ENCODE measurements around the gene MAGEB6.
"Not testable (repeated sequence)": the region's sequence is repeated elsewhere in the genome, so short reads cannot be mapped to it uniquely, and the experiment has no call there.

The MAGEB6 gene, protein sequence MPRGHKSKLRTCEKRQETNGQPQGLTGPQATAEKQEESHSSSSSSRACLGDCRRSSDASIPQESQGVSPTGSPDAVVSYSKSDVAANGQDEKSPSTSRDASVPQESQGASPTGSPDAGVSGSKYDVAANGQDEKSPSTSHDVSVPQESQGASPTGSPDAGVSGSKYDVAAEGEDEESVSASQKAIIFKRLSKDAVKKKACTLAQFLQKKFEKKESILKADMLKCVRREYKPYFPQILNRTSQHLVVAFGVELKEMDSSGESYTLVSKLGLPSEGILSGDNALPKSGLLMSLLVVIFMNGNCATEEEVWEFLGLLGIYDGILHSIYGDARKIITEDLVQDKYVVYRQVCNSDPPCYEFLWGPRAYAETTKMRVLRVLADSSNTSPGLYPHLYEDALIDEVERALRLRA

DNA sequence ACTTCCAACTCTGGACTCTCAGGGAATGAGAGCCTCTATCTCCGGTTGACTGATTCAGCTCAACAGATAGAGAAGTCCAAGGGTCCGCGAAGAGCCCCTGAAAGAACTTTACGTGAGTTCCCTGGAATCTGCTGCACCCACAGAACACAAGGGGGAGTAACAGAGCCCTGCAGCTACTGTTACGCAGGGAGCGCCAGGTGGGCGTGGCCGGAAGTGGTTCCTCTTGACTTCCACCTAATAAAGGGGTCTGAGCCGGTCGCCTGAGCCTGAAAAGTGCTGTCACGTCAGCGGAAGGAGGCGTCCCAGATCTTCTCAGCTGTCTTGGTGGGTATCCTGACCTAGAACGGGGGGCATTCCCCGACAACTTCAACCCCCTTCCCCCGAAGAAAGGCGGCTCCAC, at the start of gene MAGEB6:
Gene MAGEB6 (plus strand): TSS at position 237 of the 400 bp plus-strand sequence. CDS start 1,407 bp downstream, outside the sequence.
- Histone ChIP-seq H4K20me1 (ENCODE audit: insufficient read depth) (no peaks in the 10 kb centered on the region), H3K27me3 (ENCODE audit: insufficient read depth, low read depth) (no peaks in the 10 kb centered on the region), H3K79me2 (ENCODE audit: insufficient read depth, low read depth) (no peaks in the 10 kb centered on the region), H3K4me1 (ENCODE audit: low read depth, poor library complexity, severe bottlenecking) (no peaks in the 10 kb centered on the region), H3K9ac (no peak within 1 kb of the TSS), H3K27ac (no peak within 1 kb of the TSS), H2AFZ (ENCODE audit: low read depth) (no peak within 1 kb of the TSS), H3K4me3 (IDR thresholded peaks at IDR 0.05; ENCODE audit: insufficient read depth, low read depth, low read length) (no peak within 1 kb of the TSS), H3K4me2 (no peak within 1 kb of the TSS), H3K36me3 (ENCODE audit: insufficient read depth) (no peaks in the 10 kb centered on the region)
- TF ChIP-seq, protein P1, sequence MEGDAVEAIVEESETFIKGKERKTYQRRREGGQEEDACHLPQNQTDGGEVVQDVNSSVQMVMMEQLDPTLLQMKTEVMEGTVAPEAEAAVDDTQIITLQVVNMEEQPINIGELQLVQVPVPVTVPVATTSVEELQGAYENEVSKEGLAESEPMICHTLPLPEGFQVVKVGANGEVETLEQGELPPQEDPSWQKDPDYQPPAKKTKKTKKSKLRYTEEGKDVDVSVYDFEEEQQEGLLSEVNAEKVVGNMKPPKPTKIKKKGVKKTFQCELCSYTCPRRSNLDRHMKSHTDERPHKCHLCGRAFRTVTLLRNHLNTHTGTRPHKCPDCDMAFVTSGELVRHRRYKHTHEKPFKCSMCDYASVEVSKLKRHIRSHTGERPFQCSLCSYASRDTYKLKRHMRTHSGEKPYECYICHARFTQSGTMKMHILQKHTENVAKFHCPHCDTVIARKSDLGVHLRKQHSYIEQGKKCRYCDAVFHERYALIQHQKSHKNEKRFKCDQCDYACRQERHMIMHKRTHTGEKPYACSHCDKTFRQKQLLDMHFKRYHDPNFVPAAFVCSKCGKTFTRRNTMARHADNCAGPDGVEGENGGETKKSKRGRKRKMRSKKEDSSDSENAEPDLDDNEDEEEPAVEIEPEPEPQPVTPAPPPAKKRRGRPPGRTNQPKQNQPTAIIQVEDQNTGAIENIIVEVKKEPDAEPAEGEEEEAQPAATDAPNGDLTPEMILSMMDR (conservative IDR thresholded peaks at IDR 0.05; ENCODE audit: low read depth, low read length): no peak

DNA sequence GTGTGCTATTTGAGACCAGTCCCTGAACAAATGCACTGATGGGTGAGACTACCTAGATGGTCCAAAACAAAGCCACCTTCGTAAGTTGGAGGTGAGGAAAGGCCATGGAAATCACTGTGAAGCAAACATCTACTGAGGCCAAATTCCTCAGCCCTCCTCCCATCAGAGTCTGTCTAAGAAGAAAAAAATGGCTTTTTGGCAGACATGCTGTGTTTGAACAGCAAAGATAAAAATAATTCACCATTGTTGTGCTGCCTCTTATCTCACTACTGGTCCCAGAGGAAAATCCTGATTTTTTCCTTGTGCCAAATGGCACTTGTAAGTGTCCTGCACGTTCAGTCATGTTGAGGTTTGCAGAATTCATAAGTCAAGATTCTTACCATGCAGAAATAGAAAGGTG, 46.2 kb upstream of the MAGEB6 start:
- TF ChIP-seq, protein P1 (conservative IDR thresholded peaks at IDR 0.05; ENCODE audit: low read depth, low read length): no peak
- H3K36me3 ChIP-seq (ENCODE audit: insufficient read depth): no peaks in the 10 kb centered on the region
- H3K4me3 ChIP-seq (IDR thresholded peaks at IDR 0.05; ENCODE audit: insufficient read depth, low read depth, low read length): no peak overlapping the region
- no peak overlapping the region for H3K9ac ChIP-seq
- no peak overlapping the region for H3K4me2 ChIP-seq
- H3K79me2 ChIP-seq (ENCODE audit: insufficient read depth, low read depth): no peaks in the 10 kb centered on the region
- no peaks in the 10 kb centered on the region for H3K4me1 ChIP-seq (ENCODE audit: low read depth, poor library complexity, severe bottlenecking)
- no peak overlapping the region for H2AFZ ChIP-seq (ENCODE audit: low read depth)
- H3K27ac ChIP-seq: no peak overlapping the region
- H3K27me3 ChIP-seq (ENCODE audit: insufficient read depth, low read depth): no peaks in the 10 kb centered on the region
- H4K20me1 ChIP-seq (ENCODE audit: insufficient read depth): no peaks in the 10 kb centered on the region

DNA sequence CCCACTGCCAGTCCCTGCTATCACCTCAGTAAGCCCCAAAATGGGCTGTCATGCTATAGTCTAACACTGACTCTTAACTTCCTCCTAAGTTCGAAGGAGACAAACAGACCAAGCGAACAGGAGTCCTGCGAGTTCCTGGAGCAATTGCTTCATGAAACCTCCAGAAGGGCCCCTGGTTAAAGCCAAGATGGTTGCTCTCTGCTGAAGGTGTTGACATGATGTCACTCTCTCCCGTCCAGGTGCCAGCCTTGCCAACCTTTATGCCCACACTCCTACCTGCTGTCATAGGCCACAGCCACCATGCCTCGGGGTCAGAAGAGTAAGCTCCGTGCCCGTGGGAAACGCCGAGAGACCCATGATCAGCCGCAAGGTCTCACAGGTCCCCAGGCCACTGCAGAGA, 31.9 kb upstream of the MAGEB6 start, which contains the start of gene MAGEB6B:
Gene MAGEB6B (plus strand): TSS at position 301 of the 400 bp plus-strand sequence. CDS start 0 bp downstream, at position 301.
- H2AFZ ChIP-seq (ENCODE audit: low read depth): no peak within 1 kb of the TSS
- no peaks in the 10 kb centered on the region for H3K36me3 ChIP-seq (ENCODE audit: insufficient read depth)
- H3K4me3 ChIP-seq (IDR thresholded peaks at IDR 0.05; ENCODE audit: insufficient read depth, low read depth, low read length): no peak within 1 kb of the TSS
- H3K9ac ChIP-seq: no peak within 1 kb of the TSS
- TF ChIP-seq, protein P1 (conservative IDR thresholded peaks at IDR 0.05; ENCODE audit: low read depth, low read length): no peak
- H3K27ac ChIP-seq: no peak within 1 kb of the TSS
- no peaks in the 10 kb centered on the region for H3K4me1 ChIP-seq (ENCODE audit: low read depth, poor library complexity, severe bottlenecking)
- H3K4me2 ChIP-seq: no peak within 1 kb of the TSS
- H4K20me1 ChIP-seq (ENCODE audit: insufficient read depth): no peaks in the 10 kb centered on the region
- no peaks in the 10 kb centered on the region for H3K79me2 ChIP-seq (ENCODE audit: insufficient read depth, low read depth)
- no peaks in the 10 kb centered on the region for H3K27me3 ChIP-seq (ENCODE audit: insufficient read depth, low read depth)

DNA sequence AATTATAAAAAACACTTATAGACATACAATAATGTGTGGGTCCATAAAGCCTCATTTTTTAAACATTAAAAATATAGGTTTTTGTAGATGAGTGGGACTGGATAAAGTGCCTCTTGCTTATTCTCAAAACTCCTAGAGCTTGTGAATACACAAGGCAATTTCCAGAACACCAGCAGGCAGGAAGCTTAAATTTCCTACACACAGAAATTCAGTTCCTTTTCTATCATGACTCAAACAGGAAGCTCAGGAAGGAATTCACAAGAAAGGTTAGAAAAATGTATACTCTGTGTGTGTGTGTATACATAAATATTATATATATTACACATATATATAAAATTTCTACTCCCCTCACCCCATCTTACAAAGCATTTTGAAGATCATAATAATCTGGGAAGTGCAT, 11.3 kb downstream of the MAGEB6 start:
- no peak overlapping the region for H3K4me3 ChIP-seq (IDR thresholded peaks at IDR 0.05; ENCODE audit: insufficient read depth, low read depth, low read length)
- no peak overlapping the region for H2AFZ ChIP-seq (ENCODE audit: low read depth)
- no peak overlapping the region for H3K4me2 ChIP-seq
- no peaks in the 10 kb centered on the region for H3K36me3 ChIP-seq (ENCODE audit: insufficient read depth)
- no peaks in the 10 kb centered on the region for H3K27me3 ChIP-seq (ENCODE audit: insufficient read depth, low read depth)
- no peak overlapping the region for H3K27ac ChIP-seq
- no peaks in the 10 kb centered on the region for H3K4me1 ChIP-seq (ENCODE audit: low read depth, poor library complexity, severe bottlenecking)
- no peaks in the 10 kb centered on the region for H3K79me2 ChIP-seq (ENCODE audit: insufficient read depth, low read depth)
- TF ChIP-seq, protein P1 (conservative IDR thresholded peaks at IDR 0.05; ENCODE audit: low read depth, low read length): no peak
- H4K20me1 ChIP-seq (ENCODE audit: insufficient read depth): no peaks in the 10 kb centered on the region
- H3K9ac ChIP-seq: no peak overlapping the region

DNA sequence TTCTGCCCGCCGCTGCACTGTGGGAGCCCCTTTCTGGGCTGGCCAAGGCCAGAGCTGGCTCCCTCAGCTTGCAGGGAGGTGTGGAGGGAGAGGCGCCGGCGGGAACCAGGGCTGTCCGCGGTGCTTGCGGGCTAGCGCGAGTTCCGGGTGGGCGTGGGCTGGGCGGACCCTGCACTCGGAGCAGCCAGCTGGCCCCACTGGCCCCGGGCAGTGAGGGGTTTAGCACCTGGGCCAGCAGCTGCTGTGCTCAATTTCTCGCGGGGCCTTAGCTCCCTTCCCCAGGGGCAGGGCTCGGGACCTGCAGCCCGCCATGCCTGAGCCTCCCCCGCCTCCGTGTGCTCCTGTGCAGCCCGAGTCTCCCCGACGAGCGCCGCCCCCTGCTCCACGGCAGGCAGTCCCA, 12.5 kb downstream of the MAGEB6 start:
- not testable (repeated sequence) for H3K27me3 ChIP-seq (ENCODE audit: insufficient read depth, low read depth); H3K27ac ChIP-seq

More for the DNA sequence above, 12.5 kb downstream of the MAGEB6 start:
- not testable (repeated sequence) for H3K36me3 ChIP-seq (ENCODE audit: insufficient read depth); H3K79me2 ChIP-seq (ENCODE audit: insufficient read depth, low read depth); H3K4me1 ChIP-seq (ENCODE audit: low read depth, poor library complexity, severe bottlenecking); H3K4me2 ChIP-seq; H4K20me1 ChIP-seq (ENCODE audit: insufficient read depth); H3K4me3 ChIP-seq (IDR thresholded peaks at IDR 0.05; ENCODE audit: insufficient read depth, low read depth, low read length); H2AFZ ChIP-seq (ENCODE audit: low read depth); H3K9ac ChIP-seq
